A673 (cell line): Measurements from ENCODE around the gene RCHY1.

Experiments used
- EZH2 ChIP-seq: fragments of 200-600 bp; sonication (generic); IDR thresholded peaks from 2 replicates; pipeline ENCODE4 v1.6.1; 2017; ENCODE audit warnings: borderline replicate concordance, low read depth, mild to moderate bottlenecking, mixed read lengths, antibody characterized with exemption, low read length; ENCODE audit not compliant: poor library complexity, severe bottlenecking
- TF ChIP-seq, protein P1 (sequence below): fragments of 300-800, 200-600 bp; sonication (generic); conservative IDR thresholded peaks from 2 replicates; pipeline ENCODE4 v1.5.1; 2017; ENCODE audit warnings: low read depth, mild to moderate bottlenecking, antibody characterized with exemption, low read length, moderate library complexity, mixed read lengths

DNA sequence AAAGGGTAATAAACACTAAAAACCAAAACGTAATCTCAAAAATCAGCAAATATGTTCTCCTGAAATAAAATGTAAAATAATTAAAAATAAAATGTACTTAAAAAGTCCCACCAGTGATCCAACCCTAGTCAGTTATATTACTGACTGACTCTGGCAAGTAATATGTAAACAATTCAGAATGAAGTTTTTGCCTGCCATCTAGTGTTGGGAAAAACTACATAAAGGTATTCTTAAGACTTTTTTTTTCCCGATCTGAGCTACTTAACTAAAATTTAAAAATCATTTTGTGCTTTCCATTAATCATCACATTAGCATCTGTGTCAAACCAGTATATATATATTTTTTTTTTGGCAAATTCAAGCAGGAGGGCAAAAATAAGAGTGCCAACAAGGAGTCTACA lies 24.0 kb downstream of the RCHY1 start:
- TF ChIP-seq, protein P1, sequence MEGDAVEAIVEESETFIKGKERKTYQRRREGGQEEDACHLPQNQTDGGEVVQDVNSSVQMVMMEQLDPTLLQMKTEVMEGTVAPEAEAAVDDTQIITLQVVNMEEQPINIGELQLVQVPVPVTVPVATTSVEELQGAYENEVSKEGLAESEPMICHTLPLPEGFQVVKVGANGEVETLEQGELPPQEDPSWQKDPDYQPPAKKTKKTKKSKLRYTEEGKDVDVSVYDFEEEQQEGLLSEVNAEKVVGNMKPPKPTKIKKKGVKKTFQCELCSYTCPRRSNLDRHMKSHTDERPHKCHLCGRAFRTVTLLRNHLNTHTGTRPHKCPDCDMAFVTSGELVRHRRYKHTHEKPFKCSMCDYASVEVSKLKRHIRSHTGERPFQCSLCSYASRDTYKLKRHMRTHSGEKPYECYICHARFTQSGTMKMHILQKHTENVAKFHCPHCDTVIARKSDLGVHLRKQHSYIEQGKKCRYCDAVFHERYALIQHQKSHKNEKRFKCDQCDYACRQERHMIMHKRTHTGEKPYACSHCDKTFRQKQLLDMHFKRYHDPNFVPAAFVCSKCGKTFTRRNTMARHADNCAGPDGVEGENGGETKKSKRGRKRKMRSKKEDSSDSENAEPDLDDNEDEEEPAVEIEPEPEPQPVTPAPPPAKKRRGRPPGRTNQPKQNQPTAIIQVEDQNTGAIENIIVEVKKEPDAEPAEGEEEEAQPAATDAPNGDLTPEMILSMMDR, result peak; percentile 23; the same call in 1 of the 2 replicates
- TF ChIP-seq EZH2, result no peak
